IPS-20b (cell line): ENCODE results near the gene NPC2.

Source experiments
- H3K27ac ChIP-seq: one replicate; pipeline ENCODE4 v1.5.1; 2013; ENCODE audit warnings: low read length
- H3K27me3 ChIP-seq: 2 replicates; pipeline ENCODE4 v1.6.1; 2013; ENCODE audit warnings: mild to moderate bottlenecking, low read length, inconsistent platforms; ENCODE audit not compliant: insufficient read depth
- H3K36me3 ChIP-seq: 2 replicates; pipeline ENCODE4 v1.6.1; 2013; ENCODE audit warnings: low read depth, mild to moderate bottlenecking, inconsistent platforms, low read length, moderate library complexity; ENCODE audit not compliant: insufficient read depth
- H3K4me1 ChIP-seq: 2 replicates; pipeline ENCODE4 v1.6.1; 2013; ENCODE audit warnings: mild to moderate bottlenecking, control low read depth, inconsistent platforms, low read length, moderate library complexity; ENCODE audit not compliant: insufficient read depth
- H3K4me3 ChIP-seq: 2 replicates; pipeline ENCODE4 v1.5.1; 2013; ENCODE audit warnings: mild to moderate bottlenecking, low read length, inconsistent platforms
- H3K9ac ChIP-seq: 2 replicates; pipeline ENCODE4 v1.6.1; 2013; ENCODE audit warnings: low read depth, mild to moderate bottlenecking, inconsistent platforms, low read length, moderate library complexity
- H3K9me3 ChIP-seq: 2 replicates; pipeline ENCODE4 v1.6.1; 2013; ENCODE audit warnings: mild to moderate bottlenecking, low read depth, low read length, inconsistent platforms; ENCODE audit not compliant: insufficient read depth

Gene NPC2

GRCh38 chr14:74528886-74529285 is 35.8 kb upstream of the NPC2 start:
- no peaks in the 10 kb centered on the region for H3K27me3 ChIP-seq
- H3K9me3 ChIP-seq, result no peaks in the 10 kb centered on the region
- no peaks in the 10 kb centered on the region for H3K4me1 ChIP-seq
- no peak overlapping the region for H3K4me3 ChIP-seq
- H3K36me3 ChIP-seq, result no peaks in the 10 kb centered on the region
- H3K27ac ChIP-seq, result no peak overlapping the region
- H3K9ac ChIP-seq, result no peak overlapping the region

- Histone ChIP-seq H3K4me1 (no peaks in the 10 kb centered on the region), H3K4me3 (no peak overlapping the region), H3K9me3 (no peaks in the 10 kb centered on the region), H3K27ac (no peak overlapping the region), H3K27me3 (no peaks in the 10 kb centered on the region), H3K36me3 (no peaks in the 10 kb centered on the region), H3K9ac (no peak overlapping the region)
Measured at GRCh38 chr14:74528406-74528805, 35.3 kb upstream of the NPC2 start.

- no peak overlapping the region for H3K27ac ChIP-seq
- H3K4me1 ChIP-seq, result no peaks in the 10 kb centered on the region
- no peaks in the 10 kb centered on the region for H3K27me3 ChIP-seq
- no peak overlapping the region for H3K9ac ChIP-seq
- no peaks in the 10 kb centered on the region for H3K36me3 ChIP-seq
- H3K9me3 ChIP-seq, result no peaks in the 10 kb centered on the region
- H3K4me3 ChIP-seq, result no peak overlapping the region
Measured at GRCh38 chr14:74527736-74528280, 34.7 kb upstream of the NPC2 start.

- H3K4me3 ChIP-seq, result no peak overlapping the region
- no peak overlapping the region for H3K27ac ChIP-seq
- no peaks in the 10 kb centered on the region for H3K36me3 ChIP-seq
- H3K4me1 ChIP-seq, result no peaks in the 10 kb centered on the region
- no peak overlapping the region for H3K9ac ChIP-seq
- H3K9me3 ChIP-seq, result no peaks in the 10 kb centered on the region
- no peaks in the 10 kb centered on the region for H3K27me3 ChIP-seq
Measured at GRCh38 chr14:74526854-74527585, 33.9 kb upstream of the NPC2 start.

GRCh38 chr14:74525361-74525851 is 32.3 kb upstream of the NPC2 start:
- no peaks in the 10 kb centered on the region for H3K27me3 ChIP-seq
- no peaks in the 10 kb centered on the region for H3K36me3 ChIP-seq
- H3K27ac ChIP-seq, result no peak overlapping the region
- H3K4me1 ChIP-seq, result no peaks in the 10 kb centered on the region
- no peak overlapping the region for H3K9ac ChIP-seq
- H3K4me3 ChIP-seq, result no peak overlapping the region
- no peaks in the 10 kb centered on the region for H3K9me3 ChIP-seq

GRCh38 chr14:74524812-74525135 is 31.7 kb upstream of the NPC2 start:
- Histone ChIP-seq H3K27me3 (no peaks in the 10 kb centered on the region), H3K9ac (no peak overlapping the region), H3K4me1 (no peaks in the 10 kb centered on the region), H3K27ac (no peak overlapping the region), H3K4me3 (no peak overlapping the region), H3K9me3 (no peaks in the 10 kb centered on the region), H3K36me3 (no peaks in the 10 kb centered on the region)

GRCh38 chr14:74524076-74524811 is 31.1 kb upstream of the NPC2 start:
- H3K36me3 ChIP-seq, result no peaks in the 10 kb centered on the region
- H3K27me3 ChIP-seq, result no peaks in the 10 kb centered on the region
- no peaks in the 10 kb centered on the region for H3K4me1 ChIP-seq
- H3K4me3 ChIP-seq, result no peak overlapping the region
- no peak overlapping the region for H3K27ac ChIP-seq
- no peaks in the 10 kb centered on the region for H3K9me3 ChIP-seq
- H3K9ac ChIP-seq, result no peak overlapping the region

- H3K27ac ChIP-seq, result no peak overlapping the region
- no peaks in the 10 kb centered on the region for H3K36me3 ChIP-seq
- H3K27me3 ChIP-seq, result no peaks in the 10 kb centered on the region
- H3K4me1 ChIP-seq, result no peaks in the 10 kb centered on the region
- H3K9me3 ChIP-seq, result no peaks in the 10 kb centered on the region
- no peak overlapping the region for H3K4me3 ChIP-seq
- H3K9ac ChIP-seq, result no peak overlapping the region
Measured at GRCh38 chr14:74522740-74523139, 29.6 kb upstream of the NPC2 start.

GRCh38 chr14:74521756-74522155 is 28.7 kb upstream of the NPC2 start:
- no peaks in the 10 kb centered on the region for H3K9me3 ChIP-seq
- H3K27me3 ChIP-seq, result no peaks in the 10 kb centered on the region
- peaks cover 4% of the 10 kb centered on the region; the same call in 1 of the 2 replicates for H3K4me1 ChIP-seq
- no peak overlapping the region for H3K4me3 ChIP-seq
- H3K27ac ChIP-seq, result no peak overlapping the region
- H3K36me3 ChIP-seq, result no peaks in the 10 kb centered on the region
- H3K9ac ChIP-seq, result no peak overlapping the region

GRCh38 chr14:74519316-74520074 is 26.4 kb upstream of the NPC2 start:
- Histone ChIP-seq H3K4me3 (no peak overlapping the region), H3K27me3 (no peaks in the 10 kb centered on the region), H3K36me3 (no peaks in the 10 kb centered on the region), H3K9ac (no peak overlapping the region), H3K9me3 (no peaks in the 10 kb centered on the region), H3K4me1 (peaks cover 13% of the 10 kb centered on the region; the same call in 1 of the 2 replicates), H3K27ac (no peak overlapping the region)

GRCh38 chr14:74518221-74518620 is 25.1 kb upstream of the NPC2 start:
- no peak overlapping the region for H3K4me3 ChIP-seq
- H3K9me3 ChIP-seq, result no peaks in the 10 kb centered on the region
- peaks cover 18% of the 10 kb centered on the region; the same call in 1 of the 2 replicates for H3K4me1 ChIP-seq
- no peak overlapping the region for H3K27ac ChIP-seq
- no peak overlapping the region for H3K9ac ChIP-seq
- no peaks in the 10 kb centered on the region for H3K36me3 ChIP-seq
- no peaks in the 10 kb centered on the region for H3K27me3 ChIP-seq
